ENCODE measurements around the gene GPC3. TPM values are rescaled to one million over a fixed set of nuclear protein-coding genes. Genes with fewer than 3 reads are reported as not detected.

Gene GPC3
- total RNA-seq, 4 donors from 2014 or later: 1.4 to 5.8 (median 2.7) TPM

- no peak overlapping the region for H3K27ac ChIP-seq
- DNase-seq (no peak), ATAC-seq (no peak)
- H3K36me3 ChIP-seq: no peaks in the 10 kb centered on the region
- in situ Hi-C loops (cut with MboI; ENCODE audit: low sequenced_read_pairs in 4 of 4): loop anchor here in 2 of 4 donors (25.0 kb wide), 2 partner anchors 318 to 668 kb away; no protein-coding TSS in a partner anchor
- no peaks in the 10 kb centered on the region for H3K27me3 ChIP-seq
- H3K9me3 ChIP-seq: no peaks in the 10 kb centered on the region
- H3K4me1 ChIP-seq: no peaks in the 10 kb centered on the region
- H3K4me3 ChIP-seq: no peak overlapping the region
- no peak for TF ChIP-seq POLR2A (IDR thresholded peaks at IDR 0.05)
- intact Hi-C loops (cut with DNase I; ENCODE audit: low total_unique reads): no loop called here
Observed at GRCh38 chrX:133654811-133655210, 330.6 kb downstream of the GPC3 start.

GRCh38 chrX:133653358-133653757, 332.0 kb downstream of the GPC3 start:
- ATAC-seq (no peak), DNase-seq (no peak)
- Histone ChIP-seq H3K27ac (no peak overlapping the region), H3K36me3 (no peaks in the 10 kb centered on the region), H3K4me3 (no peak overlapping the region), H3K27me3 (no peaks in the 10 kb centered on the region), H3K4me1 (no peaks in the 10 kb centered on the region), H3K9me3 (no peaks in the 10 kb centered on the region)
- no peak for TF ChIP-seq CTCF (IDR thresholded peaks at IDR 0.05 in 4 of 5, conservative IDR thresholded peaks at IDR 0.05 in 1 of 5)
- TF ChIP-seq POLR2A (IDR thresholded peaks at IDR 0.05): no peak
- in situ Hi-C loops (cut with MboI; ENCODE audit: low sequenced_read_pairs in 4 of 4): loop anchor here in 2 of 4 donors (25.0 kb wide), 2 partner anchors 316 to 666 kb away; no protein-coding TSS in a partner anchor
- intact Hi-C loops (cut with DNase I; ENCODE audit: low total_unique reads): no loop called here

- TF ChIP-seq POLR2A (IDR thresholded peaks at IDR 0.05) (no peak), CTCF (IDR thresholded peaks at IDR 0.05 in 4 of 5, conservative IDR thresholded peaks at IDR 0.05 in 1 of 5) (no peak)
- Histone ChIP-seq H3K4me1 (no peaks in the 10 kb centered on the region), H3K4me3 (no peak overlapping the region), H3K27me3 (no peaks in the 10 kb centered on the region), H3K9me3 (no peaks in the 10 kb centered on the region), H3K27ac (no peak overlapping the region), H3K36me3 (no peaks in the 10 kb centered on the region)
- DNase-seq (no peak), ATAC-seq (no peak)
- in situ Hi-C loops (cut with MboI; ENCODE audit: low sequenced_read_pairs in 4 of 4): loop anchor here in 2 of 4 donors (25.0 kb wide), 2 partner anchors 315 to 665 kb away; no protein-coding TSS in a partner anchor
- intact Hi-C loops (cut with DNase I; ENCODE audit: low total_unique reads): no loop called here
Observed at GRCh38 chrX:133652185-133652584, 333.2 kb downstream of the GPC3 start.

GRCh38 chrX:133650239-133650638, 335.2 kb downstream of the GPC3 start:
- in situ Hi-C loops (cut with MboI; ENCODE audit: low sequenced_read_pairs in 4 of 4): loop anchor here in 2 of 4 donors (25.0 kb wide), 2 partner anchors 313 to 663 kb away; no protein-coding TSS in a partner anchor
- intact Hi-C loops (cut with DNase I; ENCODE audit: low total_unique reads): no loop called here

GRCh38 chrX:133649651-133650050, 335.7 kb downstream of the GPC3 start:
- no peak overlapping the region for H3K4me3 ChIP-seq
- H3K36me3 ChIP-seq: no peaks in the 10 kb centered on the region
- in situ Hi-C loops (cut with MboI; ENCODE audit: low sequenced_read_pairs in 4 of 4) (loop anchor here in 2 of 4 donors (25.0 kb wide), 2 partner anchors 312 to 662 kb away; no protein-coding TSS in a partner anchor), intact Hi-C loops (cut with DNase I; ENCODE audit: low total_unique reads) (no loop called here)
- DNase-seq: no peak
- H3K27me3 ChIP-seq: no peaks in the 10 kb centered on the region
- H3K27ac ChIP-seq: no peak overlapping the region
- TF ChIP-seq CTCF (IDR thresholded peaks at IDR 0.05 in 4 of 5, conservative IDR thresholded peaks at IDR 0.05 in 1 of 5): no peak
- no peak for TF ChIP-seq POLR2A (IDR thresholded peaks at IDR 0.05)
- H3K9me3 ChIP-seq: no peaks in the 10 kb centered on the region
- no peak for ATAC-seq
- H3K4me1 ChIP-seq: peaks cover 0 to 3% of the 10 kb centered on the region in 2 donors

More at GRCh38 chrX:133650239-133650638, 335.2 kb downstream of the GPC3 start:
- TF ChIP-seq CTCF (IDR thresholded peaks at IDR 0.05 in 4 of 5, conservative IDR thresholded peaks at IDR 0.05 in 1 of 5) (no peak), POLR2A (IDR thresholded peaks at IDR 0.05) (no peak)
- Histone ChIP-seq H3K36me3 (no peaks in the 10 kb centered on the region), H3K27ac (no peak overlapping the region), H3K4me3 (no peak overlapping the region), H3K4me1 (peaks cover 0 to 3% of the 10 kb centered on the region in 2 donors), H3K27me3 (no peaks in the 10 kb centered on the region), H3K9me3 (no peaks in the 10 kb centered on the region)
- DNase-seq (no peak), ATAC-seq (no peak)
